ENCODE measurements around the gene ERFL.

DNA sequence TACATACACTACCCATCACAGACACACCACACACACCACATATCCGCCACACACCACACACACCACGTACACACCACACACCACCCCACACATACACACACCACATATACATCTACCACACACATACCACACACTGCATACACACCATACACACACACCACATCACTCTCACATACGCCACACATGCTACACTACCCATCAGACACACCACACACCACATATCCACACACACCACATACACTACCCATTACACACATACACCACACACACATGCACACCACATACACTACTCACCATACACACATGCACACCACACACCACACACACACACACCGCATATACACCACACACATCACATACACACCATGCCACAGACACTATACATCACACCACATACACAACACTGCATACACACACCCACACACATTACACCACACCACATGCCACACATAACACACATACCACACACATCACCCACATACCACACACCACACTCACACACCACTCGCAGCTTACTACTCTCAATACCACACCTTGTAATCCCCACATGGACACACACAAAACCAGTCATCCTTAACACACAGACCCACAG is 9.5 kb downstream of the ERFL start:
- TF ChIP-seq, protein P1, sequence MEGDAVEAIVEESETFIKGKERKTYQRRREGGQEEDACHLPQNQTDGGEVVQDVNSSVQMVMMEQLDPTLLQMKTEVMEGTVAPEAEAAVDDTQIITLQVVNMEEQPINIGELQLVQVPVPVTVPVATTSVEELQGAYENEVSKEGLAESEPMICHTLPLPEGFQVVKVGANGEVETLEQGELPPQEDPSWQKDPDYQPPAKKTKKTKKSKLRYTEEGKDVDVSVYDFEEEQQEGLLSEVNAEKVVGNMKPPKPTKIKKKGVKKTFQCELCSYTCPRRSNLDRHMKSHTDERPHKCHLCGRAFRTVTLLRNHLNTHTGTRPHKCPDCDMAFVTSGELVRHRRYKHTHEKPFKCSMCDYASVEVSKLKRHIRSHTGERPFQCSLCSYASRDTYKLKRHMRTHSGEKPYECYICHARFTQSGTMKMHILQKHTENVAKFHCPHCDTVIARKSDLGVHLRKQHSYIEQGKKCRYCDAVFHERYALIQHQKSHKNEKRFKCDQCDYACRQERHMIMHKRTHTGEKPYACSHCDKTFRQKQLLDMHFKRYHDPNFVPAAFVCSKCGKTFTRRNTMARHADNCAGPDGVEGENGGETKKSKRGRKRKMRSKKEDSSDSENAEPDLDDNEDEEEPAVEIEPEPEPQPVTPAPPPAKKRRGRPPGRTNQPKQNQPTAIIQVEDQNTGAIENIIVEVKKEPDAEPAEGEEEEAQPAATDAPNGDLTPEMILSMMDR (conservative IDR thresholded peaks at IDR 0.05; ENCODE audit: low read depth, low read length), result no peak
- no peak for TF ChIP-seq RAD21 (IDR thresholded peaks at IDR 0.05; ENCODE audit: low read length)
- no peak for TF ChIP-seq CHD1 (IDR thresholded peaks at IDR 0.05; ENCODE audit: low read depth, low read length)
- no peak for TF ChIP-seq POLR2A (IDR thresholded peaks at IDR 0.05; ENCODE audit: low read depth, low read length)
- TF ChIP-seq SMC3 (IDR thresholded peaks at IDR 0.05; ENCODE audit: low read depth, low read length), result no peak
- TF ChIP-seq MXI1 (IDR thresholded peaks at IDR 0.05; ENCODE audit: borderline replicate concordance, low read depth, low read length), result no peak
- TF ChIP-seq RFX5 (IDR thresholded peaks at IDR 0.05; ENCODE audit: low read depth, low read length), result no peak
- TF ChIP-seq USF2 (IDR thresholded peaks at IDR 0.05; ENCODE audit: low read depth, low read length), result no peak
- TF ChIP-seq FOS (IDR thresholded peaks at IDR 0.05; ENCODE audit: low read depth, low read length), result no peak
- TF ChIP-seq RCOR1 (IDR thresholded peaks at IDR 0.05; ENCODE audit: insufficient replicate concordance, low read length), result no peak
- TF ChIP-seq MAFK (IDR thresholded peaks at IDR 0.05; ENCODE audit: low read depth, low read length), result no peak
- no peak for TF ChIP-seq MAZ (IDR thresholded peaks at IDR 0.05; ENCODE audit: borderline replicate concordance, low read depth, low read length)
- TF ChIP-seq CEBPB (IDR thresholded peaks at IDR 0.05; ENCODE audit: low read depth, low read length), result no peak
- TF ChIP-seq BHLHE40 (IDR thresholded peaks at IDR 0.05; ENCODE audit: low read depth, low read length), result no peak

Measured in IMR-90 (cell line).